Measurements from ENCODE around the gene NRG3.

NRG3 gene

GRCh38 chr10:82429302-82429701 is 554.3 kb downstream of the NRG3 start:
- ChIA-PET POLR2A (no interaction called here), CTCF (no interaction called here)
- TF ChIP-seq CTCF (IDR thresholded peaks at IDR 0.05; ENCODE audit: control extremely low read depth, extremely low read depth, low read depth, missing control alignments): no peak
- no peak for DNase-seq (ENCODE audit: extremely low spot score)

GRCh38 chr10:82438277-82438676 is 563.3 kb downstream of the NRG3 start:
- CTCF ChIA-PET: no interaction called here
- no peak for DNase-seq (ENCODE audit: extremely low spot score)

GRCh38 chr10:82440775-82441174 is 565.8 kb downstream of the NRG3 start:
- DNase-seq (ENCODE audit: extremely low spot score): no peak
- CTCF ChIA-PET: no interaction called here
- POLR2A ChIA-PET: no interaction called here
- TF ChIP-seq CTCF (IDR thresholded peaks at IDR 0.05; ENCODE audit: control extremely low read depth, extremely low read depth, low read depth, missing control alignments): no peak

More at GRCh38 chr10:82438277-82438676, 563.3 kb downstream of the NRG3 start:
- no peak for TF ChIP-seq CTCF (IDR thresholded peaks at IDR 0.05; ENCODE audit: control extremely low read depth, extremely low read depth, low read depth, missing control alignments)
- POLR2A ChIA-PET: no interaction called here

- ChIA-PET CTCF (interaction anchor here (1.4 kb wide), 1 partner anchor 12 kb away, joined by 6 read pairs; no protein-coding TSS in a partner anchor), POLR2A (no interaction called here)
- no peak for DNase-seq (ENCODE audit: extremely low spot score)
- TF ChIP-seq CTCF (IDR thresholded peaks at IDR 0.05; ENCODE audit: control extremely low read depth, extremely low read depth, low read depth, missing control alignments): no peak
Measured at GRCh38 chr10:82452046-82452445, 577.1 kb downstream of the NRG3 start.

- ChIA-PET CTCF (interaction anchor here (1.4 to 1.7 kb wide), 2 partner anchors 9 to 12 kb away, joined by 6 read pairs; no protein-coding TSS in a partner anchor), POLR2A (no interaction called here)
- no peak for DNase-seq (ENCODE audit: extremely low spot score)
- no peak for TF ChIP-seq CTCF (IDR thresholded peaks at IDR 0.05; ENCODE audit: control extremely low read depth, extremely low read depth, low read depth, missing control alignments)
Measured at GRCh38 chr10:82452676-82453075, 577.7 kb downstream of the NRG3 start.

- ChIA-PET CTCF (interaction anchor here (1.0 to 1.7 kb wide), 2 partner anchors 8 to 13 kb away, joined by 3 to 6 read pairs; no protein-coding TSS in a partner anchor), POLR2A (no interaction called here)
- DNase-seq (ENCODE audit: extremely low spot score): no peak
- no peak for TF ChIP-seq CTCF (IDR thresholded peaks at IDR 0.05; ENCODE audit: control extremely low read depth, extremely low read depth, low read depth, missing control alignments)
Measured at GRCh38 chr10:82453678-82454293, 578.8 kb downstream of the NRG3 start.

Data from GM10248 (cell line).